Keratinocyte (primary cell): Measurements from ENCODE around the gene RELCH.

Experiments used
- CTCF ChIP-seq, 3 experiments: IDR thresholded peaks in 1 of 3; conservative IDR thresholded peaks in 1 of 3; optimal IDR thresholded peaks in 1 of 3; 2 replicates in 2 of 3; 3 replicates in 1 of 3; pipeline versions ENCODE3 to v1.5.1; 2011; ENCODE audit warnings: low read length in 3 of 3, mild to moderate bottlenecking in 3 of 3, moderate library complexity in 2 of 3, control low read depth in 1 of 3, inconsistent platforms in 1 of 3; ENCODE audit not compliant: insufficient read depth in 2 of 3; ENCODE audit errors: extremely low read depth in 1 of 3
- EZH2 ChIP-seq: IDR thresholded peaks from one replicate; pipeline ENCODE4 v1.6.1; 2012; ENCODE audit warnings: inconsistent platforms, mild to moderate bottlenecking, low read length, moderate library complexity

DNA sequence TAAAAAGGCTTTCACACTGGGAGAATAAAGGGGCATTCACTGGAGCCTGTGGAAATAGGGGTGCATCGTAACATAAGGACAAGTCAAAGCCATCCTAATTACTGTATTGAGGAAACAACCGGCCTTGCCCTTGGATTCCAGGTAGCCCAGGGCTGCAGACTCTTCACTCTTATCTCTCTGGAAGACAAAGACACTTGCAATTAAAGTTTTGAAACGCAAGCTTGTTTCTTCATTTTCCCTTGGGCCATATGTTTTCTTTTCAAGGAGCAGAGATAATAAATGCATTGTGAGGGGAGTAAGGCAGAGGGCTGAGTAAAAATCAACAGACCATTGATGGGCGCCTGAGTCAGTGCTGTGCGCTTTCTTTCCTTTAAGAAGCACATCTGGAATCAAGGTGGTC is 149.6 kb downstream of the RELCH start:
- TF ChIP-seq CTCF (optimal IDR thresholded peaks at IDR 0.05 in 1 of 3, IDR thresholded peaks at IDR 0.05 in 1 of 3, conservative IDR thresholded peaks at IDR 0.05 in 1 of 3; ENCODE audit: extremely low read depth in 1 of 3, insufficient read depth in 2 of 3, low read length in 3 of 3) (no peak), EZH2 (no peak)
